ENCODE results near the gene PGPEP1. TPM values are rescaled to one million over a fixed set of nuclear protein-coding genes. Genes with fewer than 3 reads are reported as not detected.

Gene PGPEP1
- total RNA-seq, 4 donors from 2014 or later: 23.5 to 44.0 (median 27.9) TPM

GRCh38 chr19:18393836-18394235 lies 53.4 kb downstream of the PGPEP1 start:
- intact Hi-C loops (cut with DNase I): no loop called here
- no peak for DNase-seq
- H3K9me3 ChIP-seq: no peaks in the 10 kb centered on the region
- TF ChIP-seq POLR2A (IDR thresholded peaks at IDR 0.05): no peak
- TF ChIP-seq, protein P1, sequence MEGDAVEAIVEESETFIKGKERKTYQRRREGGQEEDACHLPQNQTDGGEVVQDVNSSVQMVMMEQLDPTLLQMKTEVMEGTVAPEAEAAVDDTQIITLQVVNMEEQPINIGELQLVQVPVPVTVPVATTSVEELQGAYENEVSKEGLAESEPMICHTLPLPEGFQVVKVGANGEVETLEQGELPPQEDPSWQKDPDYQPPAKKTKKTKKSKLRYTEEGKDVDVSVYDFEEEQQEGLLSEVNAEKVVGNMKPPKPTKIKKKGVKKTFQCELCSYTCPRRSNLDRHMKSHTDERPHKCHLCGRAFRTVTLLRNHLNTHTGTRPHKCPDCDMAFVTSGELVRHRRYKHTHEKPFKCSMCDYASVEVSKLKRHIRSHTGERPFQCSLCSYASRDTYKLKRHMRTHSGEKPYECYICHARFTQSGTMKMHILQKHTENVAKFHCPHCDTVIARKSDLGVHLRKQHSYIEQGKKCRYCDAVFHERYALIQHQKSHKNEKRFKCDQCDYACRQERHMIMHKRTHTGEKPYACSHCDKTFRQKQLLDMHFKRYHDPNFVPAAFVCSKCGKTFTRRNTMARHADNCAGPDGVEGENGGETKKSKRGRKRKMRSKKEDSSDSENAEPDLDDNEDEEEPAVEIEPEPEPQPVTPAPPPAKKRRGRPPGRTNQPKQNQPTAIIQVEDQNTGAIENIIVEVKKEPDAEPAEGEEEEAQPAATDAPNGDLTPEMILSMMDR (IDR thresholded peaks at IDR 0.05): no peak
- H3K27me3 ChIP-seq: no peaks in the 10 kb centered on the region
- no peak overlapping the region for H3K4me3 ChIP-seq (replicated peaks in 1 of 3)
- no peaks in the 10 kb centered on the region for H3K36me3 ChIP-seq
- no peak overlapping the region for H3K27ac ChIP-seq
- WGBS, 2 donors: 75 to 77% methylated on average over 7 of the region's 7 CpGs
- H3K4me1 ChIP-seq: peaks cover 0 to 5% of the 10 kb centered on the region in 2 donors

GRCh38 chr19:18396471-18397241 lies 56.3 kb downstream of the PGPEP1 start:
- Histone ChIP-seq H3K4me3 (replicated peaks in 1 of 3) (no peak overlapping the region), H3K4me1 (peaks cover 0 to 11% of the 10 kb centered on the region in 2 donors), H3K36me3 (no peaks in the 10 kb centered on the region), H3K27ac (no peak overlapping the region), H3K27me3 (no peaks in the 10 kb centered on the region), H3K9me3 (no peaks in the 10 kb centered on the region)
- DNase-seq: no peak
- intact Hi-C loops (cut with DNase I): no loop called here
- no peak for TF ChIP-seq POLR2A (IDR thresholded peaks at IDR 0.05)
- TF ChIP-seq, protein P1 (IDR thresholded peaks at IDR 0.05): no peak
- 53 to 79% methylated on average over 16 to 18 of the region's 37 CpGs for WGBS, 2 donors

GRCh38 chr19:18397242-18398202 lies 57.1 kb downstream of the PGPEP1 start, which contains the start of gene LRRC25:
Gene LRRC25, minus strand, starts transcription at chr19:18397622. Its CDS starts 659 bp downstream, at chr19:18396963.
- H3K4me1 ChIP-seq: peaks cover 0 to 11% of the 10 kb centered on the region in 2 donors
- H3K27ac ChIP-seq: no peak within 1 kb of the TSS

GRCh38 chr19:18399008-18399407 lies 58.6 kb downstream of the PGPEP1 start:
- H3K27ac ChIP-seq: peak overlapping the region in 2 of 3 donors; percentile 61 to 68
- peak; percentile 89 to 90 for DNase-seq
- H3K4me3 ChIP-seq (replicated peaks in 1 of 3): no peak overlapping the region
- H3K4me1 ChIP-seq: peaks cover 0 to 11% of the 10 kb centered on the region in 2 donors
- intact Hi-C loops (cut with DNase I): no loop called here
- TF ChIP-seq POLR2A (IDR thresholded peaks at IDR 0.05): no peak
- TF ChIP-seq, protein P1 (IDR thresholded peaks at IDR 0.05): peak in 1 of 6 experiments; percentile 13
- H3K27me3 ChIP-seq: no peaks in the 10 kb centered on the region
- no peaks in the 10 kb centered on the region for H3K9me3 ChIP-seq
- whole genome bisulfite sequencing, 2 donors: 32 to 37% methylated on average over 6 of the region's 6 CpGs
- no peaks in the 10 kb centered on the region for H3K36me3 ChIP-seq

More at GRCh38 chr19:18397242-18398202, 57.1 kb downstream of the PGPEP1 start, which contains the start of gene LRRC25:
- Histone ChIP-seq H3K4me3 (replicated peaks in 1 of 3) (no peak within 1 kb of the TSS), H3K9me3 (no peaks in the 10 kb centered on the region), H3K27me3 (no peaks in the 10 kb centered on the region), H3K36me3 (no peaks in the 10 kb centered on the region)
- TF ChIP-seq POLR2A (IDR thresholded peaks at IDR 0.05): no peak
- TF ChIP-seq, protein P1 (IDR thresholded peaks at IDR 0.05): no peak
- intact Hi-C loops (cut with DNase I): no loop called here
- peak in 1 of 2 donors; percentile 29 for DNase-seq
- whole genome bisulfite sequencing, 2 donors: 20 to 26% methylated on average over 28 to 32 of the region's 33 CpGs
